GM10266 (cell line): Measurements from ENCODE around the gene HDHD3.
"Not testable (repeated sequence)": the region's sequence is repeated elsewhere in the genome, so short reads cannot be mapped to it uniquely, and the experiment has no call there.

ENCODE experiments used
- DNase-seq: peaks from one replicate; pipeline ENCODE4 v3.0.0; 2012; ENCODE audit errors: extremely low spot score
- CTCF ChIP-seq: IDR thresholded peaks from 2 replicates; pipeline ENCODE4 v1.5.1; 2012; ENCODE audit warnings: mild to moderate bottlenecking, low read depth; ENCODE audit not compliant: control insufficient read depth, insufficient read depth; ENCODE audit errors: missing control alignments

HDHD3 gene

GRCh38 chr9:113409883-113410206 is 33.1 kb upstream of the HDHD3 start:
- TF ChIP-seq CTCF = no peak
- no peak for DNase-seq

- DNase-seq = no peak
- no peak for TF ChIP-seq CTCF
Measured at GRCh38 chr9:113409481-113409880, 32.7 kb upstream of the HDHD3 start.

GRCh38 chr9:113406873-113407511 is 30.2 kb upstream of the HDHD3 start:
- peak; percentile 95 for TF ChIP-seq CTCF
- DNase-seq = peak; percentile 68

- not testable (repeated sequence) for DNase-seq
Measured at GRCh38 chr9:113406353-113406752, 29.6 kb upstream of the HDHD3 start.

- no peak for TF ChIP-seq CTCF
- DNase-seq = no peak
Measured at GRCh38 chr9:113403646-113404045, 26.9 kb upstream of the HDHD3 start.

GRCh38 chr9:113401027-113401792 is 24.4 kb upstream of the HDHD3 start, which contains the start of gene ALAD:
TSS of gene ALAD (minus strand) at chr9:113401284. CDS start at chr9:113393559, 7,725 bp downstream.
- DNase-seq = peak; percentile 97
- peak; percentile 93 for TF ChIP-seq CTCF

GRCh38 chr9:113399646-113400200 is 22.9 kb upstream of the HDHD3 start:
- no peak for DNase-seq
- TF ChIP-seq CTCF = no peak
